ENCODE measurements around the gene ITGAX.

ITGAX gene

GRCh38 chr16:31417916-31418315, 62.9 kb downstream of the ITGAX start:
- no peaks in the 10 kb centered on the region for H3K9me3 ChIP-seq (ENCODE audit: low read depth, low read length)
- H3K36me3 ChIP-seq (ENCODE audit: insufficient read depth, low read length): no peaks in the 10 kb centered on the region
- TF ChIP-seq FOXP2 (optimal IDR thresholded peaks at IDR 0.05; ENCODE audit: control extremely low read depth, extremely low read length, insufficient read depth): no peak
- TF ChIP-seq POLR2AphosphoS5 (IDR thresholded peaks at IDR 0.05; ENCODE audit: borderline replicate concordance, low read depth, low read length): no peak
- no peak for TF ChIP-seq EZH2 (IDR thresholded peaks at IDR 0.05)
- H3K9ac ChIP-seq (ENCODE audit: insufficient read length): no peak overlapping the region
- H3K27ac ChIP-seq: no peak overlapping the region
- no peak for DNase-seq (ENCODE audit: low read depth, low spot score)
- H3K4me3 ChIP-seq: no peak overlapping the region

- DNase-seq (ENCODE audit: low read depth, low spot score): no peak
- TF ChIP-seq FOXP2 (optimal IDR thresholded peaks at IDR 0.05; ENCODE audit: control extremely low read depth, extremely low read length, insufficient read depth) (no peak), EZH2 (IDR thresholded peaks at IDR 0.05) (no peak), POLR2AphosphoS5 (IDR thresholded peaks at IDR 0.05; ENCODE audit: borderline replicate concordance, low read depth, low read length) (no peak)
- Histone ChIP-seq H3K36me3 (ENCODE audit: insufficient read depth, low read length) (no peaks in the 10 kb centered on the region), H3K9ac (ENCODE audit: insufficient read length) (no peak overlapping the region), H3K27ac (no peak overlapping the region), H3K4me3 (no peak overlapping the region), H3K9me3 (ENCODE audit: low read depth, low read length) (no peaks in the 10 kb centered on the region)
These were observed 65.1 kb downstream of the ITGAX start for GRCh38 chr16:31420037-31420436.

GRCh38 chr16:31421587-31421986, 66.6 kb downstream of the ITGAX start:
- no peak for TF ChIP-seq EZH2 (IDR thresholded peaks at IDR 0.05)
- DNase-seq (ENCODE audit: low read depth, low spot score): no peak
- no peak overlapping the region for H3K4me3 ChIP-seq
- no peaks in the 10 kb centered on the region for H3K9me3 ChIP-seq (ENCODE audit: low read depth, low read length)
- no peak overlapping the region for H3K27ac ChIP-seq
- H3K36me3 ChIP-seq (ENCODE audit: insufficient read depth, low read length): no peaks in the 10 kb centered on the region
- H3K9ac ChIP-seq (ENCODE audit: insufficient read length): no peak overlapping the region

GRCh38 chr16:31423241-31423640, 68.3 kb downstream of the ITGAX start:
- H3K4me3 ChIP-seq: no peak overlapping the region
- no peak for DNase-seq (ENCODE audit: low read depth, low spot score)
- H3K9me3 ChIP-seq (ENCODE audit: low read depth, low read length): no peaks in the 10 kb centered on the region
- no peaks in the 10 kb centered on the region for H3K36me3 ChIP-seq (ENCODE audit: insufficient read depth, low read length)
- no peak overlapping the region for H3K27ac ChIP-seq
- TF ChIP-seq POLR2AphosphoS5 (IDR thresholded peaks at IDR 0.05; ENCODE audit: borderline replicate concordance, low read depth, low read length) (no peak), FOXP2 (optimal IDR thresholded peaks at IDR 0.05; ENCODE audit: control extremely low read depth, extremely low read length, insufficient read depth) (no peak), EZH2 (IDR thresholded peaks at IDR 0.05) (no peak)
- no peak overlapping the region for H3K9ac ChIP-seq (ENCODE audit: insufficient read length)

- no peak for DNase-seq (ENCODE audit: low read depth, low spot score)
- Histone ChIP-seq H3K36me3 (ENCODE audit: insufficient read depth, low read length) (no peaks in the 10 kb centered on the region), H3K9me3 (ENCODE audit: low read depth, low read length) (no peaks in the 10 kb centered on the region), H3K27ac (no peak overlapping the region), H3K4me3 (no peak overlapping the region), H3K9ac (ENCODE audit: insufficient read length) (no peak overlapping the region)
- TF ChIP-seq FOXP2 (optimal IDR thresholded peaks at IDR 0.05; ENCODE audit: control extremely low read depth, extremely low read length, insufficient read depth): no peak
- TF ChIP-seq EZH2 (IDR thresholded peaks at IDR 0.05): no peak
- TF ChIP-seq POLR2AphosphoS5 (IDR thresholded peaks at IDR 0.05; ENCODE audit: borderline replicate concordance, low read depth, low read length): no peak
These were observed 68.8 kb downstream of the ITGAX start for GRCh38 chr16:31423801-31424200.

- no peak for DNase-seq (ENCODE audit: low read depth, low spot score)
- H3K27ac ChIP-seq: no peak overlapping the region
- no peaks in the 10 kb centered on the region for H3K9me3 ChIP-seq (ENCODE audit: low read depth, low read length)
- TF ChIP-seq POLR2AphosphoS5 (IDR thresholded peaks at IDR 0.05; ENCODE audit: borderline replicate concordance, low read depth, low read length) (no peak), FOXP2 (optimal IDR thresholded peaks at IDR 0.05; ENCODE audit: control extremely low read depth, extremely low read length, insufficient read depth) (no peak), EZH2 (IDR thresholded peaks at IDR 0.05) (no peak)
- no peak overlapping the region for H3K4me3 ChIP-seq
- H3K9ac ChIP-seq (ENCODE audit: insufficient read length): no peak overlapping the region
- no peaks in the 10 kb centered on the region for H3K36me3 ChIP-seq (ENCODE audit: insufficient read depth, low read length)
These were observed 72.7 kb downstream of the ITGAX start for GRCh38 chr16:31427441-31428278.

- no peak within 1 kb of the TSS for H3K4me3 ChIP-seq
- no peaks in the 10 kb centered on the region for H3K9me3 ChIP-seq (ENCODE audit: low read depth, low read length)
- H3K36me3 ChIP-seq (ENCODE audit: insufficient read depth, low read length): no peaks in the 10 kb centered on the region
- no peak within 1 kb of the TSS for H3K27ac ChIP-seq
- H3K9ac ChIP-seq (ENCODE audit: insufficient read length): no peak within 1 kb of the TSS
- no peak for TF ChIP-seq FOXP2 (optimal IDR thresholded peaks at IDR 0.05; ENCODE audit: control extremely low read depth, extremely low read length, insufficient read depth)
- TF ChIP-seq EZH2 (IDR thresholded peaks at IDR 0.05): no peak
- no peak for TF ChIP-seq POLR2AphosphoS5 (IDR thresholded peaks at IDR 0.05; ENCODE audit: borderline replicate concordance, low read depth, low read length)
- no peak for DNase-seq (ENCODE audit: low read depth, low spot score)
These were observed 73.3 kb downstream of the ITGAX start, which contains the start of gene COX6A2 for GRCh38 chr16:31428279-31428597. Gene COX6A2, minus strand, starts transcription at chr16:31428360. Its CDS starts 35 bp downstream, at chr16:31428325.

GRCh38 chr16:31428638-31429247, 73.8 kb downstream of the ITGAX start:
- Histone ChIP-seq H3K27ac (no peak overlapping the region), H3K9me3 (ENCODE audit: low read depth, low read length) (no peaks in the 10 kb centered on the region), H3K36me3 (ENCODE audit: insufficient read depth, low read length) (no peaks in the 10 kb centered on the region), H3K4me3 (no peak overlapping the region), H3K9ac (ENCODE audit: insufficient read length) (no peak overlapping the region)
- no peak for TF ChIP-seq EZH2 (IDR thresholded peaks at IDR 0.05)
- TF ChIP-seq FOXP2 (optimal IDR thresholded peaks at IDR 0.05; ENCODE audit: control extremely low read depth, extremely low read length, insufficient read depth): no peak
- TF ChIP-seq POLR2AphosphoS5 (IDR thresholded peaks at IDR 0.05; ENCODE audit: borderline replicate concordance, low read depth, low read length): no peak
- no peak for DNase-seq (ENCODE audit: low read depth, low spot score)

All from SK-N-MC (cell line).